HG03457 (cell line): Measurements from ENCODE around the gene SLC50A1.
"Not testable (repeated sequence)": the region's sequence is repeated elsewhere in the genome, so short reads cannot be mapped to it uniquely, and the experiment has no call there.

Experiments used
- ATAC-seq: cut with Tn5 transposase; IDR thresholded peaks from one replicate; pipeline ENCODE4 v1.9.1; 2021; ENCODE audit warnings: moderate number of reproducible peaks; ENCODE audit not compliant: unreplicated experiment

Gene SLC50A1

GRCh38 chr1:155134322-155134721 is 1.3 kb upstream of the SLC50A1 start:
- ATAC-seq = no peak

GRCh38 chr1:155134880-155135414 is 705 bp upstream of the SLC50A1 start:
- no peak for ATAC-seq

GRCh38 chr1:155136748-155137147 is 1.1 kb downstream of the SLC50A1 start:
- ATAC-seq = no peak

GRCh38 chr1:155137154-155137949 is 1.7 kb downstream of the SLC50A1 start:
- no peak for ATAC-seq

- ATAC-seq = no peak
Observed at GRCh38 chr1:155139895-155140629, 4.4 kb downstream of the SLC50A1 start, which contains the start of gene DPM3. DPM3 (minus strand) TSS chr1:155140531; CDS start chr1:155140240, 291 bp downstream.

- no peak for ATAC-seq
Observed at GRCh38 chr1:155140630-155140953, 4.9 kb downstream of the SLC50A1 start.

- ATAC-seq = no peak
Observed at GRCh38 chr1:155141749-155142148, 6.1 kb downstream of the SLC50A1 start.

GRCh38 chr1:155145491-155145890 is 9.8 kb downstream of the SLC50A1 start:
- no peak for ATAC-seq

- ATAC-seq = not testable (repeated sequence)
Observed at GRCh38 chr1:155155996-155156643, 20.5 kb downstream of the SLC50A1 start.

GRCh38 chr1:155158991-155159390 is 23.3 kb downstream of the SLC50A1 start:
- ATAC-seq = no peak

GRCh38 chr1:155160128-155160527 is 24.5 kb downstream of the SLC50A1 start:
- ATAC-seq = no peak

GRCh38 chr1:155162631-155163030 is 27.0 kb downstream of the SLC50A1 start:
- ATAC-seq = not testable (repeated sequence)

- ATAC-seq = not testable (repeated sequence)
Observed at GRCh38 chr1:155163785-155164184, 28.1 kb downstream of the SLC50A1 start.

GRCh38 chr1:155164625-155165024 is 29.0 kb downstream of the SLC50A1 start:
- ATAC-seq = not testable (repeated sequence)

- ATAC-seq = no peak
Observed at GRCh38 chr1:155166051-155166470, 30.4 kb downstream of the SLC50A1 start.

- no peak for ATAC-seq
Observed at GRCh38 chr1:155166471-155167165, 31.0 kb downstream of the SLC50A1 start.

- ATAC-seq = no peak
Observed at GRCh38 chr1:155167166-155168104, 31.8 kb downstream of the SLC50A1 start.

GRCh38 chr1:155168105-155168445 is 32.4 kb downstream of the SLC50A1 start:
- not testable (repeated sequence) for ATAC-seq

GRCh38 chr1:155168456-155169210 is 33.0 kb downstream of the SLC50A1 start:
- no peak for ATAC-seq
